HUES48 (cell line): ENCODE measurements around the gene HSBP1L1.
"Not testable (repeated sequence)": the region's sequence is repeated elsewhere in the genome, so short reads cannot be mapped to it uniquely, and the experiment has no call there.

Experiments
- H3K27ac ChIP-seq: one replicate; pipeline ENCODE4 v1.7.0; 2013; ENCODE audit warnings: low read depth, low read length, inconsistent platforms
- H3K27me3 ChIP-seq: 2 replicates; pipeline ENCODE4 v1.6.1; 2013; ENCODE audit warnings: mild to moderate bottlenecking, low read length; ENCODE audit not compliant: control insufficient read depth, insufficient read depth
- H3K36me3 ChIP-seq: 2 replicates; pipeline ENCODE4 v1.6.1; 2013; ENCODE audit warnings: low read length; ENCODE audit not compliant: control insufficient read depth, insufficient read depth
- H3K4me1 ChIP-seq: 2 replicates; pipeline ENCODE4 v1.6.1; 2013; ENCODE audit warnings: mild to moderate bottlenecking, low read length; ENCODE audit not compliant: control insufficient read depth, insufficient read depth
- H3K4me3 ChIP-seq: 2 replicates; pipeline ENCODE4 v1.5.1; 2013; ENCODE audit warnings: mild to moderate bottlenecking, low read depth, low read length
- H3K9ac ChIP-seq: 2 replicates; pipeline ENCODE4 v1.6.1; 2013; ENCODE audit warnings: mild to moderate bottlenecking, low read depth, low read length, moderate library complexity
- H3K9me3 ChIP-seq: 2 replicates; pipeline ENCODE4 v1.6.1; 2013; ENCODE audit warnings: low read length; ENCODE audit not compliant: control insufficient read depth, insufficient read depth

HSBP1L1 gene

GRCh38 chr18:79954791-79955190, 9.7 kb upstream of the HSBP1L1 start:
- H3K4me3 ChIP-seq, result no peak overlapping the region
- H3K27me3 ChIP-seq, result peaks cover 77% of the 10 kb centered on the region
- H3K4me1 ChIP-seq, result peaks cover 15% of the 10 kb centered on the region
- H3K36me3 ChIP-seq, result no peaks in the 10 kb centered on the region
- no peak overlapping the region for H3K9ac ChIP-seq
- H3K9me3 ChIP-seq, result no peaks in the 10 kb centered on the region
- H3K27ac ChIP-seq, result no peak overlapping the region

DNA sequence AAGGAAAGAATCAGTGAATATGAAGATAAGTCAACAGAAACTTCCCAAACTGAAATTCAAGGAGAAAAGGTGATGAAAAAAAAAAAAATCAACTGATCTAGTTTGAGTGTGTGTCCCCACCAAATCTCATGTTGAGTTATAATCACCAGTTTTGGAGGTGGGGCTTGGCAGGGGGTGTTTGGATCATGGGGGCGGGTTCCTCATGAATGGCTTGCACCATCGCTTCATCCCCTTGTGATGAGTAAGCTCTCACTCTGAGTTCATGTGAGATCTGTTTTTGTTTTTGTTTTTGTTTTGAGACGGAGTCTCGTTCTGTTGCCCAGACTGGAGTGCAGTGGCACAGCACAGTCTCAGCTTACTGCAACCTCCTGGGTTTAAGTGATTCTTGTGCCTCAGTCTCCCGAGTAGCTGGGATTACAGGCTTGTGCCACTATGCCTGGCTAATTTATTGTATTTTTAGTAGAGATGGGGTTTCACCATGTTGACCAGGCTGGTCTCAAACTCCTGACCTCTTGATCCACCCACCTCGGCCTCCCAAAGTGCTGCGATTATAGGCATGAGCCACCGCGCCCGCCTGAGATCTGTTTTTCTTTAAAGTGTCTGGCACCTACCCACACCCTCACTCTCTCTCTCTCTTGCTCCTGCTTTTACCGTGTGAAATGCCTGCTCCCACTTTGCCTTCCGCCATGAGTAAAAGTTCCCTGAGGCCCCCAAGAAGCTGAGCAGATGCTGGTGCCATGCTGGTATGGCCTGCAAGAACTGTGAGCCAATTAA, 9.0 kb upstream of the HSBP1L1 start:
- peaks cover 76% of the 10 kb centered on the region for H3K27me3 ChIP-seq
- no peaks in the 10 kb centered on the region for H3K36me3 ChIP-seq
- no peak overlapping the region for H3K27ac ChIP-seq
- no peak overlapping the region for H3K4me3 ChIP-seq
- H3K9ac ChIP-seq, result no peak overlapping the region
- H3K9me3 ChIP-seq, result no peaks in the 10 kb centered on the region
- H3K4me1 ChIP-seq, result peaks cover 20% of the 10 kb centered on the region

DNA sequence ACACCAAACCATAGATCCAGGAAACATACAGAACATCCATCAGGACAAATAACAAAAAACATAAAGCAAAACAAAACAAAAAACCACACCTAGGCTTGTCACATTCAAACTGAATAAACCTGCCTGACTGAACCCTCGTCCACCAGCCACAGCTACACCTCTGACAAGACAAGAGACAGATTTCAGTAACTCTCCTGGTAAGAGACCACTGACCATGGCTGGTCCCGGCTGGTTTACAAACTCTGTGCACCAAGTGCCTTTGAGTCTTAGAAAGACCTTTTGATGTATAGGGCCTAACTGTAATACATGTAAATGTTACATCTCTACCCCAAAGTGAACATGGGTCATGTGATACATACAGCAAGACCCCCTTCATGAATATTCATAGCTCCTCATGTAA, 8.2 kb upstream of the HSBP1L1 start:
- Histone ChIP-seq H3K9me3 (no peaks in the 10 kb centered on the region), H3K27me3 (peaks cover 78% of the 10 kb centered on the region), H3K27ac (no peak overlapping the region), H3K36me3 (no peaks in the 10 kb centered on the region), H3K9ac (no peak overlapping the region), H3K4me3 (no peak overlapping the region), H3K4me1 (peaks cover 23% of the 10 kb centered on the region)

GRCh38 chr18:79958981-79959380, 5.5 kb upstream of the HSBP1L1 start:
- Histone ChIP-seq H3K9me3 (no peaks in the 10 kb centered on the region), H3K4me1 (peaks cover 22% of the 10 kb centered on the region), H3K27me3 (peaks cover 83% of the 10 kb centered on the region), H3K27ac (no peak overlapping the region), H3K4me3 (no peak overlapping the region), H3K36me3 (no peaks in the 10 kb centered on the region), H3K9ac (no peak overlapping the region)

- H3K9ac ChIP-seq, H3K36me3 ChIP-seq, H3K9me3 ChIP-seq: not testable (repeated sequence)
- peaks cover 18% of the 10 kb centered on the region for H3K4me1 ChIP-seq
- H3K27ac ChIP-seq, result peak overlapping the region; percentile 50
- peak overlapping the region; percentile 22 for H3K4me3 ChIP-seq
- peaks cover 81% of the 10 kb centered on the region for H3K27me3 ChIP-seq
Measured at GRCh38 chr18:79960161-79960801, 4.2 kb upstream of the HSBP1L1 start.

GRCh38 chr18:79960921-79961526, 3.4 kb upstream of the HSBP1L1 start:
- Histone ChIP-seq H3K27ac (no peak overlapping the region), H3K9ac (no peak overlapping the region), H3K4me3 (no peak overlapping the region)

DNA sequence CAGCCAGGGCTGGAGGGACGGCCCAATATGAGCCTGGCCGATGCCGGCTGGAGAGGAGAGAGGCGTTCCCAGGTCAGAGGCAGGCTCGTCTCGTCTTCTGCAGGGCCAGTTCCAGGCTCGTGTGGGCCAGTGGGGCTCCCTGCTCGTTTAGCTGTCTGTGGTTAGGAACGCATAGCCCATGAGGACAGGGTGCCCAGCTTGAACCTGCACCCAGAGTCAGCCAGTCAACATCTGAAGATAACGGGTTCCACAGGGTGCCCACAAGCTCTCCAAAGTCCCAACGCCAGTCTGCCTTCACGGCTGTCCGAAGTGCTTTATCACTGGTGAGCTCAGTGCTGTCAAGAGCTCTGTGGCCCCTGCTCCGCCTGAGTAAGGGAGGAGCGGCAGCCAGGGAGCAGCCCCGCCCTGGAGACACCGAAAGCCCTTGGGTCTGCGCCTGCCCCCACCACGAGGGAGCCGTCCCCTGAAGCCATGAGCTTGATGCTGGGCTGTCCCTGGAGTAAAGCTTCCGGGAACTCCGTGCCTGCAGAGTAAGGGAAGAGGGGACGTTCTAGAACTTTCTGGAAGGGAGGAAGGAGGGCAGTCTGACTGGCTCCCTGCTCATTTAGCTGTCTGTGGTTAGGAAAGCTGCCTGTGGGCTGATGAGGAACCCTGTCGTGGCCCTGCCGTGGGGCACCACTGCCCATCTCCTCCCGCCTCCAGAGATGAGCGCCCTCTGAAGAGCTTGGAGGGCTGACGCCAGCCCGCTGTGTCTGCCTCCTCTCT, 2.7 kb upstream of the HSBP1L1 start:
- no peaks in the 10 kb centered on the region for H3K9me3 ChIP-seq
- H3K4me3 ChIP-seq, result no peak overlapping the region
- no peak overlapping the region for H3K9ac ChIP-seq
- H3K36me3 ChIP-seq, result no peaks in the 10 kb centered on the region
- no peak overlapping the region for H3K27ac ChIP-seq
- H3K27me3 ChIP-seq, result peaks cover 70% of the 10 kb centered on the region
- H3K4me1 ChIP-seq, result peaks cover 21% of the 10 kb centered on the region

More at GRCh38 chr18:79960921-79961526, 3.4 kb upstream of the HSBP1L1 start:
- peaks cover 21% of the 10 kb centered on the region for H3K4me1 ChIP-seq
- H3K27me3 ChIP-seq, result peaks cover 76% of the 10 kb centered on the region
- H3K36me3 ChIP-seq, result no peaks in the 10 kb centered on the region
- no peaks in the 10 kb centered on the region for H3K9me3 ChIP-seq

DNA sequence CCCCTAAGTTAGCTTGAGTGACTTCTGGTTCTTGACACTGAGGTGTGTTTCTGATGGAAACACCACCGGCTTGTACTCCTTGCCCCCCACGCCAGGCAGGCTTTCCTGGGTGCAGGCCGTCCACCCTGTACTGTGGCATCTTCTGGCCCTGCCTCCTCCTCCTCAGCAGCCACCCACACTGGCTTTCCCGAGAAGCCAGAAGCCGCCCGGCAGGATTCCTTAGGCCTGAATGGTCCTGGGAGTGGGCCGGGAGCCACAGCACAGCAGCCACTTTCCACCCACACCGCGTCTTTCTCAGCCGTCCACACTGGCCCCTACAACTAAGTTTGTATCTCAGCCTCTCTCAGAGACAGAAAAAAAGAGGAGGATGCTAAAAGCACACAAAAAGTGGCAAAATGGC, 2.1 kb upstream of the HSBP1L1 start:
- Histone ChIP-seq H3K27me3 (peaks cover 70% of the 10 kb centered on the region), H3K9ac (no peak overlapping the region), H3K36me3 (no peaks in the 10 kb centered on the region), H3K4me3 (no peak overlapping the region), H3K4me1 (peaks cover 21% of the 10 kb centered on the region), H3K9me3 (no peaks in the 10 kb centered on the region), H3K27ac (no peak overlapping the region)

GRCh38 chr18:79962835-79963657, 1.4 kb upstream of the HSBP1L1 start:
- Histone ChIP-seq H3K36me3 (no peaks in the 10 kb centered on the region), H3K27me3 (peaks cover 70% of the 10 kb centered on the region), H3K9ac (no peak overlapping the region), H3K27ac (no peak overlapping the region), H3K4me3 (no peak overlapping the region), H3K4me1 (peaks cover 21% of the 10 kb centered on the region), H3K9me3 (no peaks in the 10 kb centered on the region)

- Histone ChIP-seq H3K9me3 (no peaks in the 10 kb centered on the region), H3K4me3 (peak overlapping the region; percentile 50; the same call in 1 of the 2 replicates), H3K36me3 (no peaks in the 10 kb centered on the region), H3K27me3 (peaks cover 64% of the 10 kb centered on the region), H3K9ac (no peak overlapping the region), H3K27ac (no peak overlapping the region), H3K4me1 (peaks cover 21% of the 10 kb centered on the region)
Measured at GRCh38 chr18:79963658-79964329, 649 bp upstream of the HSBP1L1 start.
